NCI-H510A treated with DMSO at 0.1 percent for 48 hours (cell line): ENCODE results near the gene SUSD4.

ENCODE experiments used
- DNase-seq: peaks from one replicate; lab custom pipeline; 2025; lab: John Stamatoyannopoulos, UW

SUSD4 gene

GRCh38 chr1:223329664-223330415, 34.1 kb downstream of the SUSD4 start:
- no peak for DNase-seq

- DNase-seq: no peak
Measured at GRCh38 chr1:223329252-223329651, 34.7 kb downstream of the SUSD4 start.

- no peak for DNase-seq
Measured at GRCh38 chr1:223328566-223328965, 35.4 kb downstream of the SUSD4 start.

GRCh38 chr1:223326776-223327175, 37.2 kb downstream of the SUSD4 start:
- no peak for DNase-seq

GRCh38 chr1:223323491-223324484, 40.2 kb downstream of the SUSD4 start:
- no peak for DNase-seq

GRCh38 chr1:223322868-223323267, 41.1 kb downstream of the SUSD4 start:
- no peak for DNase-seq

GRCh38 chr1:223320959-223321358, 43.0 kb downstream of the SUSD4 start:
- no peak for DNase-seq

- DNase-seq: peak; percentile 76
Measured at GRCh38 chr1:223319905-223320580, 43.9 kb downstream of the SUSD4 start.

GRCh38 chr1:223319398-223319797, 44.6 kb downstream of the SUSD4 start:
- peak; percentile 34 for DNase-seq

- DNase-seq: no peak
Measured at GRCh38 chr1:223316082-223316481, 47.9 kb downstream of the SUSD4 start.

GRCh38 chr1:223315665-223316064, 48.3 kb downstream of the SUSD4 start:
- no peak for DNase-seq

GRCh38 chr1:223313415-223313754, 50.6 kb downstream of the SUSD4 start:
- DNase-seq: no peak

GRCh38 chr1:223312705-223313414, 51.1 kb downstream of the SUSD4 start:
- DNase-seq: no peak

GRCh38 chr1:223312273-223312672, 51.7 kb downstream of the SUSD4 start:
- no peak for DNase-seq

GRCh38 chr1:223311826-223312225, 52.1 kb downstream of the SUSD4 start:
- DNase-seq: no peak

- peak; percentile 21 for DNase-seq
Measured at GRCh38 chr1:223308136-223308535, 55.8 kb downstream of the SUSD4 start.

- no peak for DNase-seq
Measured at GRCh38 chr1:223307544-223307943, 56.4 kb downstream of the SUSD4 start.

GRCh38 chr1:223304931-223305330, 59.0 kb downstream of the SUSD4 start:
- DNase-seq: no peak

GRCh38 chr1:223301371-223301770, 62.6 kb downstream of the SUSD4 start:
- no peak for DNase-seq

GRCh38 chr1:223299553-223299952, 64.4 kb downstream of the SUSD4 start:
- no peak for DNase-seq

- no peak for DNase-seq
Measured at GRCh38 chr1:223298701-223299100, 65.3 kb downstream of the SUSD4 start.

GRCh38 chr1:223297800-223298199, 66.2 kb downstream of the SUSD4 start:
- DNase-seq: no peak
